Measurements from ENCODE around the gene PEX11G.

- TF ChIP-seq CTCF (conservative IDR thresholded peaks at IDR 0.05 in 1 of 2, IDR thresholded peaks at IDR 0.05 in 1 of 2; ENCODE audit: extremely low read depth in 1 of 2, insufficient read depth in 1 of 2, low read depth in 1 of 2, low read length in 2 of 2) = no peak
- no peak for TF ChIP-seq EZH2 (IDR thresholded peaks at IDR 0.05; ENCODE audit: borderline replicate concordance, low read length)
These were observed 48.5 kb downstream of the PEX11G start for GRCh38 chr19:7440188-7440975.

All from mammary epithelial cell (primary cell).